Aorta (tissue), 5 donors: ENCODE measurements around the gene KRT28. TPM values are rescaled to one million over a fixed set of nuclear protein-coding genes. Genes with fewer than 3 reads are reported as not detected.

Source experiments
- ATAC-seq: fragments of 200-7000 bp; cut with Tn5 transposase; one replicate; pipeline ENCODE4 v1.9.1; 2022; ENCODE audit warnings: moderate library complexity; ENCODE audit not compliant: low FRiP score
- DNase-seq, 2 donors: peaks; one replicate each; pipeline ENCODE4 v3.0.0-alpha.2; 2020
- H3K27ac ChIP-seq, 2 donors: one replicate each; pipeline ENCODE4 v1.5.1; 2013; ENCODE audit warnings: low read length in 2 of 2, mild to moderate bottlenecking in 2 of 2, moderate library complexity in 2 of 2, control low read depth in 1 of 2, inconsistent platforms in 1 of 2, low read depth in 1 of 2
- H3K27me3 ChIP-seq, 2 donors: one replicate each; pipeline ENCODE4 v1.6.1; 2013; ENCODE audit warnings: control low read depth in 1 of 2, low read length in 1 of 2, mild to moderate bottlenecking in 1 of 2, moderate library complexity in 1 of 2; ENCODE audit not compliant: insufficient read depth in 2 of 2, control insufficient read depth in 1 of 2
- H3K36me3 ChIP-seq, 2 donors: one replicate each; pipeline ENCODE4 v1.6.1; 2013; ENCODE audit warnings: control low read depth in 1 of 2, low read length in 1 of 2, mild to moderate bottlenecking in 1 of 2; ENCODE audit not compliant: insufficient read depth in 2 of 2, control insufficient read depth in 1 of 2
- H3K4me1 ChIP-seq, 2 donors: one replicate each; pipeline ENCODE4 v1.6.1; 2013; ENCODE audit warnings: low read length in 2 of 2, control low read depth in 1 of 2, mild to moderate bottlenecking in 1 of 2, moderate library complexity in 1 of 2; ENCODE audit not compliant: insufficient read depth in 2 of 2, control insufficient read depth in 1 of 2
- H3K4me3 ChIP-seq, 2 donors: one replicate each; pipeline ENCODE4 v1.5.1; 2013; ENCODE audit warnings: low read length in 2 of 2, control low read depth in 1 of 2, mild to moderate bottlenecking in 1 of 2
- H3K9me3 ChIP-seq: one replicate; pipeline ENCODE4 v1.6.1; 2013; ENCODE audit warnings: mild to moderate bottlenecking, low read length; ENCODE audit not compliant: control insufficient read depth
- WGBS, 2 donors: extraction: QIAGEN DNeasy Blood & Tissue Kit; methylation state at CpG; one replicate each; pipeline ENCODE4 v1.1.7; 2013; 5-methylcytosine and 5-hydroxymethylcytosine counted together
- intact Hi-C, 2 donors: fragments of 100-400 bp; cut with DNase I; formaldehyde crosslinking; loops; one replicate each; pipeline versions ENCODE4 v1.14.2 to v1.15.0; 2022
- long read RNA-seq, 2 donors: library from polyadenylated mRNA; unstranded; transcript quantifications; one replicate each; pipeline ENCODE4 v2.0.0, GENCODE V29; 2020 to 2021
- polyA plus RNA-seq, 2 donors: library from polyadenylated mRNA; stranded (reverse); fragments of 200-250 nt; gene quantifications; one replicate each; pipeline ENCODE4 v1.2.3, GENCODE V29; 2013
- total RNA-seq, 2 donors: library from RNA; stranded (reverse); fragmentation: NEBNext Ultra II Directional; extraction: Animal tissue kit (Norgen Biotek cat#: 25700); gene quantifications; one replicate each; pipeline ENCODE4 v1.2.1, GENCODE V29; 2021
- donor health status: healthy with polysubstance abuse.
- donor health status: Bipolar disorder and iron deficiency.
- donor health status: DM: no; HTN: no; CAD: no.
- donor health status: DM: no; HTN: no; CAD: no.
- donor health status: DM: yes; HTN: yes; CAD: no.

The KRT28 gene, protein sequence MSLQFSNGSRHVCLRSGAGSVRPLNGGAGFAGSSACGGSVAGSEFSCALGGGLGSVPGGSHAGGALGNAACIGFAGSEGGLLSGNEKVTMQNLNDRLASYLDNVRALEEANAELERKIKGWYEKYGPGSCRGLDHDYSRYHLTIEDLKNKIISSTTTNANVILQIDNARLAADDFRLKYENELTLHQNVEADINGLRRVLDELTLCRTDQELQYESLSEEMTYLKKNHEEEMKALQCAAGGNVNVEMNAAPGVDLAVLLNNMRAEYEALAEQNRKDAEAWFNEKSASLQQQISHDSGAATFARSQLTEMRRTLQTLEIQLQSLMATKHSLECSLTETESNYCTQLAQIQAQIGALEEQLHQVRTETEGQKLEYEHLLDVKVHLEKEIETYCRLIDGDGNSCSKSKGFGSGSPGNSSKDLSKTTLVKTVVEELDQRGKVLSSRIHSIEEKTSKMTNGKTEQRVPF
- total RNA-seq = not detected
- polyA plus RNA-seq = not detected
- long read RNA-seq, donor 1 = 0 reads
- long read RNA-seq, donor 2 = 0 reads

DNA sequence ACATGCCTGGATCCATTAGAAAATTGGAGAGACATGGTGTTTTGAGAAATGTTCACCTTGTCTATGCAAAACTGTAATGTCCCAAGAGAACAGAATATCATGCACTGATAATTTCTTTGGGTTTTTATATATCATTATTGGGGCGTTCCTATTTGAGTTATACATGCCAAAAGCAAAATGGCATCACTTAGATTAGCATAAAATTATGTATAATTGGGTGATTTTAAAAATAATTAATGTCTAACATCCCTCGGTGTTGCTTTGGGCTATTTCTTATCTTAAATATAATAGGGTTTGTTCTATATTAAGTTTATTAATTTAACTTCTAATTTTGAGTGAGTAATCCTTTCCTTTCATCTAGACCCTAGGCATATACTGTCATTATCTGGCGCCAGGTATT, at the start of gene KRT28:
Gene KRT28, minus strand, starts transcription at position 101 of the 400 bp plus-strand sequence. Its CDS starts 66 bp downstream, at position 35.
- intact Hi-C loops = loop anchor here (5.0 to 10.0 kb wide), 3 partner anchors 522 to 747 kb away; no protein-coding TSS in a partner anchor
- no peak within 1 kb of the TSS for H3K27ac ChIP-seq
- no peak within 1 kb of the TSS for H3K4me3 ChIP-seq
- no peaks in the 10 kb centered on the region for H3K4me1 ChIP-seq
- 69 to 71% methylated on average over 3 of the region's 3 CpGs for WGBS, 2 donors
- no peaks in the 10 kb centered on the region for H3K36me3 ChIP-seq
- DNase-seq (no peak), ATAC-seq (no peak)
- H3K9me3 ChIP-seq = no peaks in the 10 kb centered on the region
- no peaks in the 10 kb centered on the region for H3K27me3 ChIP-seq

DNA sequence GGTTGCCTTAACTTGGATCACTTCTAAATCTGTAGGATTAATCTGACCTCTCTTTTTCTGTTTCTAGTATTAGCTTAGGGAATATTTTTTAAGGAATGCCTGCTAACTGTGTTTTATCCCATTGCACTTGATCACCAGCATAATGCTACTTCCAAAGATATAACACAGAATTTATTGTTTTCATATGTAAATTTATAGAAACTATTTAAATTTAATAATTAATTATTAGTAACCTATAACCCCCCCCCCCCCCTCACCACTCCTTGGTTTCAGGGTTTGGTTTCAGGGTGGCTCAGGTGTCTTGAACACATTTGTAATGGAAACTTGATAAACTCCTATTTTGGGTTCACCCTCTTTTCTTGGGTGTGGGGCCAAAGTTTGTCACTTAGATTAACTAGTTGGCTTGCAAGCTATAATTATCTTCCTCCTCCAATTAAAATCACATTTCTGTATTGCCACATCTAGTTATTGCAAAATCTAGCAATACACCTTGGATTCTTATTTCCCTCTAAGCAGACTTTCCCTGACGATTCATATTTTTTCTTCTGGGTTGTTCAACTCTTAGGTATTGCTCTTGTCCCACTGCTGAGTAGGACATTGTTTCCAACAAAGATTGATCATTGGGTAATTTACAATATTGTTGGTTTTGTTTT, 49.0 kb upstream of the KRT28 start:
- no peaks in the 10 kb centered on the region for H3K4me1 ChIP-seq
- peaks cover 0 to 1% of the 10 kb centered on the region in 2 donors for H3K27me3 ChIP-seq
- DNase-seq = no peak
- H3K27ac ChIP-seq = no peak overlapping the region
- H3K4me3 ChIP-seq = no peak overlapping the region
- WGBS, 2 donors = 86 to 93% methylated on average over 1 of the region's 1 CpG
- intact Hi-C loops = no loop called here
- ATAC-seq = no peak
- H3K9me3 ChIP-seq = no peaks in the 10 kb centered on the region
- no peaks in the 10 kb centered on the region for H3K36me3 ChIP-seq

GRCh38 chr17:40846515-40847144, 46.9 kb upstream of the KRT28 start:
- Histone ChIP-seq H3K27ac (no peak overlapping the region), H3K9me3 (no peaks in the 10 kb centered on the region), H3K4me1 (no peaks in the 10 kb centered on the region), H3K36me3 (no peaks in the 10 kb centered on the region), H3K4me3 (no peak overlapping the region), H3K27me3 (peaks cover 0 to 1% of the 10 kb centered on the region in 2 donors)
- intact Hi-C loops = no loop called here
- 88 to 92% methylated on average over 1 of the region's 1 CpG for WGBS, 2 donors
- no peak for DNase-seq
- no peak for ATAC-seq

- H3K27me3 ChIP-seq = peaks cover 0 to 1% of the 10 kb centered on the region in 2 donors
- H3K4me3 ChIP-seq = no peak overlapping the region
- ATAC-seq (no peak), DNase-seq (no peak)
- peaks cover 0 to 4% of the 10 kb centered on the region in 2 donors for H3K36me3 ChIP-seq
- H3K27ac ChIP-seq = no peak overlapping the region
- intact Hi-C loops = no loop called here
- no peaks in the 10 kb centered on the region for H3K4me1 ChIP-seq
- WGBS, 2 donors = 56 to 73% methylated on average over 4 of the region's 4 CpGs
- no peaks in the 10 kb centered on the region for H3K9me3 ChIP-seq
These were observed 44.9 kb upstream of the KRT28 start for GRCh38 chr17:40844671-40845107.

DNA sequence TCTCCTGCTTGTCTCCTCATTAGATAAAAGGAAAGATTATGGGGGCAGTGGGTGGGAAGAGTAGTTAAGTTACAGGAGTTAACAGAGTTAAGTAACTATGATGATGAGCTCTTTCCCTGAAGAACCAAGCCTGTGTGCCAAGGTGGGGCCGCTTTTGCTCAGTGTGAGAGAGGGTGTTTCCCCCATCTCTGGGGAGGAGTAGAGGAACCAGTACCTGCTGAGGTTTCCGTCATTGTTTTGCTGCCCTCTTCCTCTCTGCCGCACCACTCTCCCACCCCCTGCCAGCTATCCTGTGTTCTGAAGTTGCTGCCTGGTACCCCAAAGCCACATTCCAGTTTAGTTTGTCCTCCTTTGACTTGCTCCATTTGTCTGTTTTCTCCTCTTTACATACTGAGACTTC, 43.5 kb upstream of the KRT28 start:
- DNase-seq (no peak), ATAC-seq (no peak)
- Histone ChIP-seq H3K27me3 (peaks cover 0 to 1% of the 10 kb centered on the region in 2 donors), H3K4me1 (no peaks in the 10 kb centered on the region), H3K27ac (no peak overlapping the region), H3K36me3 (peaks cover 0 to 4% of the 10 kb centered on the region in 2 donors), H3K9me3 (no peaks in the 10 kb centered on the region), H3K4me3 (no peak overlapping the region)
- WGBS, 2 donors = 62 to 87% methylated on average over 3 of the region's 3 CpGs
- intact Hi-C loops = no loop called here

- Histone ChIP-seq H3K4me3 (no peak overlapping the region), H3K27ac (no peak overlapping the region), H3K4me1 (no peaks in the 10 kb centered on the region), H3K27me3 (peaks cover 0 to 1% of the 10 kb centered on the region in 2 donors), H3K9me3 (no peaks in the 10 kb centered on the region), H3K36me3 (peaks cover 0 to 4% of the 10 kb centered on the region in 2 donors)
- 80 to 87% methylated on average over 3 of the region's 3 CpGs for WGBS, 2 donors
- intact Hi-C loops = no loop called here
- ATAC-seq = no peak
- no peak for DNase-seq
These were observed 41.5 kb upstream of the KRT28 start for GRCh38 chr17:40841246-40841645.

DNA sequence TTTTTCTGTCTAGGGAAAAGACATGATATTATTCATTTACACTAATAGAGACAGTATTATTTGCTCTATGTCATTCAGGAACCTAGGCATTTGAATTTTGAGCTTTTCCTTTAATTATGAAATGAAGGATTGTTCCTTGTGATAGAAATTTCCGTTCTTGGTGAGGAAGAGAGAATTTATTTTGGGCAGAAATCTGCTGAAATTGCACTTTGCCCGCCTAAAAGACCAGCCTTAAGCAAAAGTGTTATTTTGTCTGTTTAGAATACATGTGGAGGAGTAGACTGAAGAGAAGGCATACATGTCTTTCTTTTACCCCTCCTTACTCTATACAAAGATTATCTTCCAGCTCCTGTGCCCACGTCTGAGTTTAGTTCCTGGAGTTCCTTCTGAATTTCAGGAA, 39.4 kb upstream of the KRT28 start:
- 66 to 73% methylated on average over 3 of the region's 3 CpGs for WGBS, 2 donors
- H3K9me3 ChIP-seq = no peaks in the 10 kb centered on the region
- no peaks in the 10 kb centered on the region for H3K4me1 ChIP-seq
- intact Hi-C loops = no loop called here
- no peaks in the 10 kb centered on the region for H3K27me3 ChIP-seq
- DNase-seq (no peak), ATAC-seq (no peak)
- H3K27ac ChIP-seq = no peak overlapping the region
- H3K36me3 ChIP-seq = peaks cover 2 to 4% of the 10 kb centered on the region in 2 donors
- H3K4me3 ChIP-seq = no peak overlapping the region

DNA sequence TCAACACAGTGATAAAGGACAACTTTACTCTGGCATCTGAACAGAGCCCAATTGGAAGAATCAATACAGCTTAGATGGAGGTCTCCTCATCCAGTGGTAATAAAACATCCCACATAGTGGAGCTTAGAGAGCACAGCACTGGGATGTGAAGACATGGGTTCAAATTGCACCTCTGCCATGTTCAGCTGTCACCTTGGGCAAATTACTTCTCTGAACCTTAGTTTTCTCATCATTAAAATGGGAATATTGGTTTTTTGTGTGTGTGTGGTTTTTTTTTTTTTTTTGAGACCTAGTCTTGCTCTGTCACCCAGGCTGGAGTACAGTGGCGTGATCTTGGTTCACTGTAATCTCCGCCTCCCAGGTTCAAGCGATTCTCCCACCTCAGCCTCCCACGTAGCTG, 36.3 kb upstream of the KRT28 start:
- Histone ChIP-seq H3K36me3 (peaks cover 2 to 4% of the 10 kb centered on the region in 2 donors), H3K27ac (no peak overlapping the region), H3K4me1 (no peaks in the 10 kb centered on the region), H3K4me3 (no peak overlapping the region), H3K27me3 (no peaks in the 10 kb centered on the region), H3K9me3 (no peaks in the 10 kb centered on the region)
- 98% methylated on average over 4 of the region's 4 CpGs for whole genome bisulfite sequencing, 2 donors
- no peak for ATAC-seq
- intact Hi-C loops = no loop called here
- no peak for DNase-seq
